ENCODE data around the gene SNRPB. TPM values are rescaled to one million over a fixed set of nuclear protein-coding genes. Genes with fewer than 3 reads are reported as not detected.

SNRPB gene
- total RNA-seq, 1 donor: 146 TPM

- no peak overlapping the region for H3K4me3 ChIP-seq (ENCODE audit: low read depth, low read length)
- DNase-seq (ENCODE audit: low read depth): no peak
- TF ChIP-seq, protein P1, sequence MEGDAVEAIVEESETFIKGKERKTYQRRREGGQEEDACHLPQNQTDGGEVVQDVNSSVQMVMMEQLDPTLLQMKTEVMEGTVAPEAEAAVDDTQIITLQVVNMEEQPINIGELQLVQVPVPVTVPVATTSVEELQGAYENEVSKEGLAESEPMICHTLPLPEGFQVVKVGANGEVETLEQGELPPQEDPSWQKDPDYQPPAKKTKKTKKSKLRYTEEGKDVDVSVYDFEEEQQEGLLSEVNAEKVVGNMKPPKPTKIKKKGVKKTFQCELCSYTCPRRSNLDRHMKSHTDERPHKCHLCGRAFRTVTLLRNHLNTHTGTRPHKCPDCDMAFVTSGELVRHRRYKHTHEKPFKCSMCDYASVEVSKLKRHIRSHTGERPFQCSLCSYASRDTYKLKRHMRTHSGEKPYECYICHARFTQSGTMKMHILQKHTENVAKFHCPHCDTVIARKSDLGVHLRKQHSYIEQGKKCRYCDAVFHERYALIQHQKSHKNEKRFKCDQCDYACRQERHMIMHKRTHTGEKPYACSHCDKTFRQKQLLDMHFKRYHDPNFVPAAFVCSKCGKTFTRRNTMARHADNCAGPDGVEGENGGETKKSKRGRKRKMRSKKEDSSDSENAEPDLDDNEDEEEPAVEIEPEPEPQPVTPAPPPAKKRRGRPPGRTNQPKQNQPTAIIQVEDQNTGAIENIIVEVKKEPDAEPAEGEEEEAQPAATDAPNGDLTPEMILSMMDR (IDR thresholded peaks at IDR 0.05; ENCODE audit: insufficient read depth, low read depth, low read length): peak; percentile 32
Measured at GRCh38 chr20:2421247-2421646, 49.3 kb downstream of the SNRPB start.

GRCh38 chr20:2420510-2420909 lies 50.1 kb downstream of the SNRPB start:
- DNase-seq (ENCODE audit: low read depth): no peak
- H3K4me3 ChIP-seq (ENCODE audit: low read depth, low read length): no peak overlapping the region
- TF ChIP-seq, protein P1 (IDR thresholded peaks at IDR 0.05; ENCODE audit: insufficient read depth, low read depth, low read length): no peak

DNA sequence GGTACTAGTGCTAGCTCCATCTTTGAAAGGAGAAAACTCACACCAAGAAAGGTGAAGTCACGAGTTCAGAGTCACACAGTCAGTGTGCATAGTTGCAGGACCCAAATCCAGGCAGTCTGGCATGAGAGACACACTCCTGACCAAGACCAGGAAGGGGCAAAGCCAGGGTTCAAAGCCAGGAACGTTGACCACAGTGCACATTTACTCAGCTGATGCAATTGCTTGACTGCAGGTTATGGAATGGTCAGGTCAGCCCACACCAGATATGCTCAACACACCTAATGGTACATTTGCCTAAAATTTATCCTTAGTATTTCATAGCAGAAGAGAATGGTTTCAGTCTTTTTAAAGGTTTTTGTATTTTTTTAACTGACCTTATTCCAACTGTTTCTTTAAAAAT lies 52.2 kb downstream of the SNRPB start:
- TF ChIP-seq, protein P1 (IDR thresholded peaks at IDR 0.05; ENCODE audit: insufficient read depth, low read depth, low read length): no peak
- no peak overlapping the region for H3K4me3 ChIP-seq (ENCODE audit: low read depth, low read length)
- no peak for DNase-seq (ENCODE audit: low read depth)

- H3K4me3 ChIP-seq (ENCODE audit: low read depth, low read length): no peak overlapping the region
- TF ChIP-seq, protein P1 (IDR thresholded peaks at IDR 0.05; ENCODE audit: insufficient read depth, low read depth, low read length): no peak
- DNase-seq (ENCODE audit: low read depth): no peak
Measured at GRCh38 chr20:2417213-2417541, 53.4 kb downstream of the SNRPB start.

GRCh38 chr20:2416541-2417212 lies 53.9 kb downstream of the SNRPB start:
- H3K4me3 ChIP-seq (ENCODE audit: low read depth, low read length): no peak overlapping the region
- no peak for DNase-seq (ENCODE audit: low read depth)
- TF ChIP-seq, protein P1 (IDR thresholded peaks at IDR 0.05; ENCODE audit: insufficient read depth, low read depth, low read length): no peak

Small RNA genes within 50 kb of the gene (small RNA-seq; reads per million reads assigned to genes)
- gene RF00019: not detected

Other genes with a start within 250 kb of the SNRPB start
- not detected in 2 replicates for gene TGM3, start 174.8 kb downstream of the SNRPB start, total RNA-seq
- gene TGM6, start 89.9 kb downstream of the SNRPB start, total RNA-seq: not detected in 2 replicates
- 10.4 and 11.3 TPM in 2 replicates for gene ZNF343, start 38.1 kb upstream of the SNRPB start, total RNA-seq
- gene TMC2, start 65.8 kb upstream of the SNRPB start, total RNA-seq: not detected in 2 replicates
- gene NOP56, start 181.8 kb upstream of the SNRPB start, total RNA-seq: 115 and 127 TPM in 2 replicates
- 63.0 and 86.0 TPM in 2 replicates for gene IDH3B, start 193.4 kb upstream of the SNRPB start, total RNA-seq
- 2.6 and 3.5 TPM in 2 replicates for gene EBF4, start 222.0 kb upstream of the SNRPB start, total RNA-seq